Measurements from ENCODE around the gene UGP2.
"Not testable (repeated sequence)": the region's sequence is repeated elsewhere in the genome, so short reads cannot be mapped to it uniquely, and the experiment has no call there.

The UGP2 gene

DNA sequence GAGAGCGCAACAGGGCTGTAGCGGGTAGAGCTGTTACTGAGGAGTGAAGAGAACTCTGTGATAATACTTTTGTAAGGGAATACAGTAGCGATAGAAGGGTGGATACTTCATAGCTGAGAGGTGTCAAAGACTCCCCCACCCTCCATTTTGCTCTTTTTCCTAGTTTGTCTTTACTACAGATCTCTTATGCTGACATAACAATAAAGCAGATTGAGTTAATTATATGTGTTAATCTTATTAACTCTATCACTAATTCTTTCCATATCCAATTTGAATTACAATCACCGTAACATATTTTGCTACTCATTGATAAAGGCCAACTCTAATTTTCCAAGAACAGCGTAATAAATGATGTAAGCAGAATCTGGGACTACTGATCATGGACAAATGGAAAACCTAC is 57.1 kb downstream of the UGP2 start:
- no peak for DNase-seq

DNA sequence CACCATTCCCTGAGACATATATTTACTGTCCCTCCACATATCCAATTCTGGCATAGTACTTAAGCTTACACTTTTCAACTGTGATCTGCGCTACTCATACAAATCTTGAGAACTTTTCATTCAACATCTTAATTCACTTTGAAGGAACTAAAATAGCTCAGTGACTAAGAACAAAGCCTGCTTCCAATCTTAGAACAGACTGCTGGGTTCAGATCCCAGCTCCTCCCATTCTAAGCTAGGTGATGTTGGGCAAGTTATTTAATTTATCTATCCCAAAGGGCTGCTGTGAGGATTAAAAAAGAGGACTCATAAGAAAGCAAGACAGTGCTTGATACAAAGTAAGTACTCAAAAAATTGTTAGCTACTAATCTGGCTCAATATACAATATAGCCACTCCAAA is 57.9 kb downstream of the UGP2 start:
- DNase-seq = no peak

DNA sequence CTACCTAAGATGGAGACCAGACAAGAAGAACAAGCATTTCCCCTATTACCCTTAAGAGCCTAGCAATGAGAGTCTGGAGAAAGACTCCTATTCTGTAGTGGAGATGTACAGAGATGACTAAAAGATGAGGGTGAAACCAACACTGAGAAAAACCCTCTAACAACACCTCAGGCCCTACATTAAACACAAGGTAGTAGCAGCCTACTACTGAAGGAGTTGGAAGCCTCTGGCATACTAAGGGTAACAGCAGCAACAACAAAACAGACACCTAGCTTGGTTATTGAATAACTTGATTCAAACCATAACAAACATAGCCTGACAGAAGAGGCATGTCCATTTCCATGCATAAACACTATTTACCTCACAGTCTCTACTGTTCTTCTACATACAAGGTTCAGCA is 60.5 kb downstream of the UGP2 start:
- no peak for DNase-seq

DNA sequence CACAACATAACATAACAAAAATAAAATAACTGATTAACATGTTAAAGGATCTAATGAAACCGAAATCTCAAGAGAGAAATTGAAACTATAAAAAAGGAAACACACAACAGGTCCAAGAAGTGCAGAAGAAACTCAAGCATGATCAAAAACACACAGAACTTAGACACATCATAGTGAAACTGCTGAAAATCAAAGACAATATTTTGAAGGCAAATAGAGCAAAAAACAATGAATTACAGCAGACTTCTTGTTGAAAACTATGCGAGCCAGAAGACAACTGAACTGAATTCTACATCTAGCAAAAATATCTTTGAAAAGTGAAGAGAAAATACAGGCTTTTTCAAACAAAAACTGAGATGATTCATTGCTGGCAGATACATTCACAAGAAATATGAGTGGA is 61.3 kb downstream of the UGP2 start:
- DNase-seq = no peak

DNA sequence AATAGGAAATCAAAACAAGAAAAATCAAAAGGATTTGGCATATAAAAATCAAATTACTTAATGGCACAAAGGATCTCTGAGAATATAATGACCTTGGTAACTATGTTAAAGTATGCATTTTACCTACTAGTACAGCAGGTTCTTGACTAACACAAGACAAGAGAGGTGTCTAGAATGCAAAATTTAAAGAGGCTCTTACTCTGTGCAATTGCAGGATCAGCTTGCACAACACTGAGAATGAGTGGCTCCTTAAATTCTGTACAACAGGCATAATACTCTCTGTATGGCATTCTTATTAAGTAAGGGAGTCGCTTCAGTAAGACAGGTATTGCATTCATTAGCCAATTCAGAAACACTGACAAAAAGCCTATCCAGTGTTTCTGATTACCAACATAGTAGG is 72.6 kb downstream of the UGP2 start:
- DNase-seq = no peak

DNA sequence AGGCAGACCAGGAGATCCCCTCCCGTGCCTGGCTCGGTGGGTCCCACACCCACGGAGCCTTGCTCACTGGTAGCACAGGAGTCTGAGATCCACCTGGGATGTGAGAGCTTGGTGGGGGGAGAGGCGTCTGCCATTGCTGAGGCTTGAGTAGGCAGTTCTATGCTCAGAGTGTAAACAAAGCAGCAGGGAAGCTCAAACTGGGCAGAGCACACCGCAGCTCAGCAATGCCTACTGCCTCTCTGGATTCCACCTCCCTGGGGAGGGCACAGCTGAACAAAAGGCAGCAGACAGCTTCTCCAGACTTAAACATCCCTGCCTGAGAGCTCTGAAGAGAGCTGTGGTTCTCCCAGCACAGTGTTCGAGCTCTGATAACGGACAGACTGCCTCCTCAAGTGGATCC is 85.1 kb downstream of the UGP2 start:
- no peak for DNase-seq

DNA sequence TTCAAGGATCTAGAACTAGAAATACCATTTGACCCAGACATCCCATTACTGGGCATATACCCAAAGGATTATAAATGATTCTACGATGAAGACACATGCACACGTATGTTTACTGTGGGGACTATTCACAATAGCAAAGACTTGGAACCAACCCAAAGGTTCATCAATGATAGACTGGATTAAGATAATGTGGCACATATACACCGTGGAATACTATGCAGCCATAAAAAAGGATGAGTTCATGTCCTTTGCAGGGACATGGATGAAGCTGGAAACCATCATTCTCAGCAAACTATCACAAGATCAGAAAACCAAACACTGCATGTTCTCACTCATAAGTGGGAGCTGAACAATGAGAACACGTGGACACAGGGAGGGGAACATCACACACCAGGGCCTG is 90.4 kb downstream of the UGP2 start:
- DNase-seq = not testable (repeated sequence)
